GM11168 (cell line): ENCODE results near the gene MICAL2.

Experiments
- in situ Hi-C: fragments of 300-500 bp; cut with MboI; formaldehyde crosslinking; loops from one replicate; pipeline ENCODE4 v1.12.0; 2022; ENCODE audit warnings: low sequenced_read_pairs; ENCODE audit not compliant: unreplicated experiment

The MICAL2 gene, protein sequence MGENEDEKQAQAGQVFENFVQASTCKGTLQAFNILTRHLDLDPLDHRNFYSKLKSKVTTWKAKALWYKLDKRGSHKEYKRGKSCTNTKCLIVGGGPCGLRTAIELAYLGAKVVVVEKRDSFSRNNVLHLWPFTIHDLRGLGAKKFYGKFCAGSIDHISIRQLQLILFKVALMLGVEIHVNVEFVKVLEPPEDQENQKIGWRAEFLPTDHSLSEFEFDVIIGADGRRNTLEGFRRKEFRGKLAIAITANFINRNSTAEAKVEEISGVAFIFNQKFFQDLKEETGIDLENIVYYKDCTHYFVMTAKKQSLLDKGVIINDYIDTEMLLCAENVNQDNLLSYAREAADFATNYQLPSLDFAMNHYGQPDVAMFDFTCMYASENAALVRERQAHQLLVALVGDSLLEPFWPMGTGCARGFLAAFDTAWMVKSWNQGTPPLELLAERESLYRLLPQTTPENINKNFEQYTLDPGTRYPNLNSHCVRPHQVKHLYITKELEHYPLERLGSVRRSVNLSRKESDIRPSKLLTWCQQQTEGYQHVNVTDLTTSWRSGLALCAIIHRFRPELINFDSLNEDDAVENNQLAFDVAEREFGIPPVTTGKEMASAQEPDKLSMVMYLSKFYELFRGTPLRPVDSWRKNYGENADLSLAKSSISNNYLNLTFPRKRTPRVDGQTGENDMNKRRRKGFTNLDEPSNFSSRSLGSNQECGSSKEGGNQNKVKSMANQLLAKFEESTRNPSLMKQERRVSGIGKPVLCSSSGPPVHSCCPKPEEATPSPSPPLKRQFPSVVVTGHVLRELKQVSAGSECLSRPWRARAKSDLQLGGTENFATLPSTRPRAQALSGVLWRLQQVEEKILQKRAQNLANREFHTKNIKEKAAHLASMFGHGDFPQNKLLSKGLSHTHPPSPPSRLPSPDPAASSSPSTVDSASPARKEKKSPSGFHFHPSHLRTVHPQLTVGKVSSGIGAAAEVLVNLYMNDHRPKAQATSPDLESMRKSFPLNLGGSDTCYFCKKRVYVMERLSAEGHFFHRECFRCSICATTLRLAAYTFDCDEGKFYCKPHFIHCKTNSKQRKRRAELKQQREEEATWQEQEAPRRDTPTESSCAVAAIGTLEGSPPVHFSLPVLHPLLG

DNA sequence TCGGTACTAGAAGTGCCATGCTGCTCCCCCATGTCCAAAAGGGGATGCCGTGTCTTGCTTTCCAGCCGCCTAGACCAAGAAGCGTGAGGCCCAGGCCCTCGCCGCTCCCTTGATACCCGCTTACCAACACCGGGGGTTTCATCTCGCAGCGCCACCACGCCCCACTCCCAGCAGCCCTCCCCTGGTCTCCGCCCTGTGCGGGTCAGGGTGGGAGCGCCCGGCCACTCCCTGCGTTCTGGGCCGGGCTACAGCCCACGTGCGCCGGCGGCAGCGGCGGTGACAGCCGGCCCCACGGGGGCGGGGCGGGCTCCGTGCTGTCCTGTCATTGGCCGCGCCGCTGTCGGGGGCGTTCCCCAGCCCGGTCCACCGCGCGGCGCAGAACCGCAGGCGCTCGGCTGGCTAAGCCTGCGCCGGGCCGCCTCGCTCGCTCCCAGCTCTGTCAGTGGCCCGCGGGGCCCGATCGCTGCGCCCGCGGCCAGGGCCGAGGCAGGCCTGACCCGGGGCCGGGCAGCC, at the start of gene MICAL2:
MICAL2 (plus strand) TSS at position 390 of the 513 bp plus-strand sequence. CDS start 51,566 bp downstream, outside the sequence.
- in situ Hi-C loops, result no loop called here

DNA sequence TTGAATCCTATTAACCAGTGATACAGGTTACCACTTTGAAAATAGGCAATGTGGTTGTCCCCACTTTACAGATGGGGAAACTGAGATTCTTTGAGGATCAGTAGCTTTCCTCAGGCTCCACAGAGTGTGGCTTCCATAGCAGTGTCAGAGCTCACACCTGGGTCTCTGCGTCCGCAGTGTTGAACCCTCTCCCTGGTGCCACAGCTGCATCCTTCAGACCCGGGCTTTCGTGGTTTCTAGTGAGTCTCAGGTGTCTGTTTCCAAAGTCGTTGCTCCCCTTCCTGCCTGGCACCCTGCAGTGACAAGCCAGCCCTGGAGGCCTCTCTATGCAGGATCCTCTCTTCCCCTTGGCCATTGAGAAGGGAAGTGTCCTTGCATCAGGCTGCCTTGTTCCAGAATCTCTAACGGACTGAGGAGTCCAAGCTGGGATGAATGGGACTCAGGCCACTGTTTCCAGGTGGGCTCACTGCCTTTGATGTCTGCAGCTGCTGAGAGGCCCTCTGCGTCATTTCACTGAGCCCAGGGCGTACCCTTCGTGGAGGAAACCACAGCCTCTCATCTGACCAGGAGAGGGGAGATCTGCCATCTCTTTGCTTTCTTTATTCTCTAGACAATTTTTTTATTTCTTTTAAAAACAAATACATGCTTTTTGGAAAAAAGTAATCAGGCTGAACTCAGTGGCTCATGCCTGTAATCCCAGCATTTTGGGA, 48.4 kb upstream of the MICAL2 start:
- in situ Hi-C loops, result no loop called here

DNA sequence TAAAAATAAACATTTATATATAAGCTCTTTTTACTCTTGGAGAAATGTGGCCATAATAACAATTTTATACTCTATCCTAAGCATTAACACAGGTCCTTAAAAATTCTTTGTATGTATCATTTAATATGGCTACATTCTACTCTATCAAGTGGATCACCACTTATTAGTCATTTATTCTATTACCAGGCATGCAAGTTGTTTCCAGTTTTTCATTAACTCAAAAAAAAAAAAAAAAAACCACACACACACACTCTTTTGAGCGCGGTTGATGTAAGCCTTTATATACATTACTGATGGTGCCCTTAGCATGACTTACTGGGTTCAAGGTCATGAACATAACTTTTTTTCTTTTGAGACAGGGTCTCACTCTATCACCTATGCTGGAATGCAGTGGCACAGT, 47.1 kb upstream of the MICAL2 start:
- in situ Hi-C loops, result no loop called here

DNA sequence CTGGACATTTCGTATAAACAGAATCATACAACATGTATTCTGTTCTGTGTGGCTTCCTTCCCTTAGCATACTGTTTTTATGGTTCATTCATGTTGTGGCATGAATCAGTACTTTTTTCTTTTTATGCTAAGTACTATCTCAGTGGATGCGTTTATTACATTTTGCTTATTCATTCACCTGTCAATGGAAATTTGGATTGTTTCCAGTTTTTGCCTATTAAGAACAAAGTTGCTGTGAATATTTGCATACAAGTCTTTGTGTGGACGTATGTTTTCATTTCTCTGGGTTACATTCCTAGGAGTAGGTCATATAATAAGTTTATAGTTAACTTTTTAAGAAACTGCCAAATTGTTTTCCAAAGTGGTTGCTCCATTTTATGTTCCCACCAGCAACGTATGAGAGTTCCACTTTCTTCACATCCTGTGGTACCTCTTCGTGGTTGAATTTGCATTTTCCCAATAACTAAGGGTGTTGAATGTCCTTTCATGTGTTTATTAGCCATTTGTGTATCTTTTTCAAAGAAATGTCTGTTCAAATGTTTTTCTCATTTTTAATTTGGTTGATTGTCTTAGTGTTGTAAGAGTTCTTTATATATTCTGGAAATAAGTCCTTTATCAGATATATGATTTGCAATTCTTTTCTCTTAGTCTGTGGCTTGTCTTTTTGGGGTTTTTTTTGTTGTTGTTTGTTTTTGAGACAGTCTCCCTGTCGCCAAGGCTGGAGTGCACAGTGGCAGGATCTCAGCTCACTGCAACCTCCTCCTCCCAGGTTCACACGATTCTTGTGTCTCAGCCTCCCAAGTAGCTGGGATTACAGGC, 46.0 kb upstream of the MICAL2 start:
- in situ Hi-C loops, result no loop called here

DNA sequence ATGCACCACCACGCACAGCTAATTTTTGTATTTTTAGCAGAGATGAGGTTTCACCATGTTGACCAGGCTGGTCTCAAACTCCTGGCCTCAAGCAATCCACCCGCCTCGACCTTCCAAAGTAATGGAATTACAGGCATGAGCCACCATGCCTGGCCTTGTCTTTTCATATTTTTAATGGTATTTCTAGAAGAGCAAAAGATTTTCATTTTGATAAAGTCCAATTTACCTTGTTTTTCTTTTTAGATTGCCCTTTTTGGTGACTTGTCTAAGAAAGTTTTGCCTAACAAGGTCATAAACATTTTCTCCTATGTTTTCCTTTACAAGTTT, 45.5 kb upstream of the MICAL2 start:
- in situ Hi-C loops, result no loop called here

DNA sequence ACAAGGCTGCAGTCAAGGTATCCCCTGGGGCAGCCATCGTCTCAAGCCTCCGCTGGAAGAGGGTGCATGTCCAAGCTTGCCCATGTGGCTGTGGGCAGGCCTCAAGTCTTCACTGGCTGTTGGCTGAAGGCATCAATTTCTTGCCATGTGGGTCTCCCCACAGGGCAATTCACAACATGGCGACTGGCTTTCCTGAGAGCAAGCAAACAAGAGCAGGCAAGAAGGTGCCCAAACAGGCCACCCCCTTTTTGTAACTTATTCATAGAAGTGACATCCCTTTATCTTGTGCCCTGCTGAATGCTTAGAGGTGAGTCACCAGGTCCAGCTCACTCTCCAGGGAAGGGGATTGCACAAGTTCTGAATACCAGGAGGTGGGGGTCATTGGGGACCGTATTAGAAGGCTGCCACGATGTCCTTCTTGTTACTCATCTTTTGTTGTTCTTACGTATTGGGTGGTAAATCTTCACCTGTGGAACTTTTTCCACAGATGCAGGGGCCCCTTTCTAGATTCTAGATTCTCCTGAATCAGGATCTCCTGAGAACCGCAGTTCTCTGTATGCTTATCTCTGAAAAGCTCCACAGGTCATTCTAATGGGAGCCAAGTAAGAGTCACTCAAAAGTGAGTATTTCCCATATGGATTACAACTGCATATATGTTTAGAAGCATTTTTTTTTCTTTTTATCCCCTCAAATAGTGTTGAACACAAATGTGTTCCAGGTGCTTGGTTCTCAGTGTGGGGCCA, 44.2 kb upstream of the MICAL2 start:
- in situ Hi-C loops, result no loop called here

DNA sequence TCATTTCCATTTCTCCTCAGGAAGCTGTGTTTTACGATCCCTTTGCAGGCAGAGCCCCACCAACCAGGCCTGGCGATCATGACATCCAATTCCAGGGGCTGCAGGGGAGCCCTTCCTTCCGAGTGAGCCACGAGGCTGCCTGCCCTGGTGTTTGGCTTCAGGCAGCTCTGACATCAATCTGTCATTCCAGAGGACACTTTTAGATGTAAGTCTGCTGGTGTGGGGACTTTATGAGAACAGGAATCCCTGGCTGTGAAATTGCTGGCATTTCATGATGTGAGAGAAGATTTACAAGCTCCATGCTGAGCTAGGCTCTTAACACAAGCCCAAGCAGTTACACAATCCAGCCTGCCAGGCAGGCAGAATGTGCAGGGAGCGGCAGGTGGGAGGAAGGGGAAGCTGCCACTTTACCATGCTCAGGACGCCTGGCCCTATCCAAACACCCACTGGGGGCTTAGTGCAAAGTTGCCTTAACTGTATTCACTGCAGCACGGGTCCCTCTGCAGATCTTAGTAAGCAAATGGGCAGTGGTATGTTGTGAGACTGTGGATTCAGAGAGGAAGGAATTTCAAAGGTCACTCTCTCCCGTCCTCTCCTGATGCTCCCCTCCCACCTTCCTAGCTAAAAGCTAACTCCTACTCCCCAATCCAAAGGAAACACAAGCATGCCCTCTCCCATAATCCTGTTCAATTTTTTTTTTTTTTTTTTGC, 43.4 kb upstream of the MICAL2 start:
- in situ Hi-C loops, result no loop called here

DNA sequence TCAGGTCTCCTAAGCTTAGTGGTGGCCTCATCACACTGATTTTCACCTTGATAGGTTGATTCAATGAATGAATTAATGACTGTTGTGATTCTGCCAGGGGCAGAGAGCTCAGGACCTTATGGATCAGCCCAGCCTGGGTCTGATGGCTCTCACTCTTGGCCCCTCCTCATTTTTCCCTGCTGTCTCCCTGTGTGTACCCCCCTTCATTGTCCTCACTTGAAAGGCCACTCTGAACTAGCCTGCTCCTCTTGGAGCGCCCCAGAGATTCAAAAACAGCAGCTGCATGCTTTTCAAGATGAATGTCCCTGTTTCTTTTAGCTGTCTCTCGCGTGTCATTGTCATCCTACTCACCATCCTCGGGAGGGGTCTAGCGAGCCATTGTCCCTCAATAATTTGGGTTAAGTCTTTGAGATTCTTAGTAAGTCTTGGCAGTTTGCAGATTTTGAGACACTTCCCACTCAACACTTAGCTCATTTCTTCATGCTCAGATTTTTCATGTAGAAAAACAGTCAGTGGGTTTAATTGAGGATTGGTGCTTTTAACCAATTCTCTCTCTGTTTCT, 42.5 kb upstream of the MICAL2 start:
- in situ Hi-C loops, result no loop called here

DNA sequence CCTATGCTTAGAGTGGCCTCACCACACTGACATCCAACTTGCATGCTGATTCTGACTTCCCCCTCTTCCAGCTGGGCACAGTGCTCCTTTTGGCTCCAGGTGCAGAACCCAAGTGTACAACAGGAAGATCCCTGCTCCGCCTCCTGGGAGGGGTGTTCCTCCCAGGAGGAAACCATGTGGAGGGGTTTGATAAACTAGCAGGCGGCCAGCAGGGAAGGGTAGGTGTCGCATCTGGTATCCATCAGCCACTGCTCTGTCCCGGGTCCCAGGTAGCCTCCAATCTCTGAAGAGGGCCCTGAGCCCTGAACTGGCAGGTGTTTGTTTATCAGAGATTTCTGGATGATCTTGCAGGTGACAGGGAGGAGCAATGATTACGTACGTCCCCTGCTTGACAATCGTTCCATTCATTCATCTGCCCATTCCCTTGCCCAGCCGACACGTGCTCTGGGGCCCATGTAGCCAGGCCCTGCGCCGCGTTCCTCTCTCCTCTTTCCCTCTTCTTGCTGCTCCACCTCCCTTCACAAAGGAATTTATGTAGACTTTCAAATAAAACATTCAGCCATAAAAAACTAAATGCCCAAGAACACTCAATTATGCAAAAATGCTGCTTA, 41.2 kb upstream of the MICAL2 start:
- in situ Hi-C loops, result no loop called here

DNA sequence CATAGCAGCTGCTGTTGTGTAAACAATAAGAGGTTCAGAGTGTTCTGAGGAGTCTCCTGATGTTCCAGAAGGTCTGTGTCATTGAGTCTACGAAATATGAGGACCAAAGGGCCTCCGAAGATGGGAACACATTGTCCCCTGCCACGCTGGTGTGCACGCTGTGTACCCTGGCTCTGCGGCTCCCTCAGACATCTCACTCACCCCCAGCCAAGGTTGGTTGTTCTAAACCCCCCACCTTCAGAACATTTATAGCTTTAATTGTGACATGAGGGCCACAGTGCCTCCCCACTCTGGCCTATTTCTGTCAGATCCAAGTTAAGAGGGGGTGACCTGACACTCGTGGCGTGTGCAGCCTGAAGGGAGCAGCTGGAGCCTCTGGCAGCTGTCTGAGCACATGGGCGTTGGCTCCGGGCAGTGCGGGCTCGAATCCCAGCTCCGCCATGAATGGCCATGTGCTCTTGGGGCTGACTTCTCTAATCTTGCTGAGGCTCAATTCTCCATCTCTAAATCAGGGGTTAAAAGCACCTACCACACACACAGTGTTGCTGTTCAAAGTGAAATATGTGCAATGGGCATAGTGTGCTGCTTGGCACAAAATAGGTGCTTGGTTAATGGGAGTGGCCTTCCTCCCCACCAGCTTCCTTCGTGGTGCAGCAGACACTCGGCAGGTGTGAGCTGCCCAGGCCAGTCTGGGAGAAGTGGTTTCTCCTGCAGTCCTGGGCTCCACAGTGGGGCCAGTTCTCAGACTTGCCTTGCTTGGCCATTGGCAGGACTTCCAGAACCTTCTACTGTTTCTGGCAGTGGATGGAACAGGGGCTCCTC, 39.7 kb upstream of the MICAL2 start:
- in situ Hi-C loops, result no loop called here

DNA sequence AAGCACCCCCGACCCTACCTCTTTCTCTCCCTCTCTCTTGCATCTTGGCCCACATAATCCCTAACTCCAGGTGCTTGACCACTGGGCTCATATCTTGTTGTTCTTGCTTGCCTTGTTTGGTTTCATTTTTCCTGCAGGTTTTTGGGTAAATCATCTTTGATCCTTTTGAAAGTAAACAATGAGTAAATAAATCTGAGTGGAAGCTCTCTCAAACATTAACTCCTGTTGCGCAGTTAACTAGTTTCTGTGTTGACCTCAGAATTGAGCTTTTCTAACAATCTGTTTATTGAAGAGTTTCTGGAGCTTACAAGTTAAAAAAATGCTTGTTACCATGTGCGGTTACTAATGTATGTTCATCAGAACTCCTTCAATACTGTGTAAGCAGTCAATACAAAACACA, 38.8 kb upstream of the MICAL2 start:
- in situ Hi-C loops, result no loop called here

DNA sequence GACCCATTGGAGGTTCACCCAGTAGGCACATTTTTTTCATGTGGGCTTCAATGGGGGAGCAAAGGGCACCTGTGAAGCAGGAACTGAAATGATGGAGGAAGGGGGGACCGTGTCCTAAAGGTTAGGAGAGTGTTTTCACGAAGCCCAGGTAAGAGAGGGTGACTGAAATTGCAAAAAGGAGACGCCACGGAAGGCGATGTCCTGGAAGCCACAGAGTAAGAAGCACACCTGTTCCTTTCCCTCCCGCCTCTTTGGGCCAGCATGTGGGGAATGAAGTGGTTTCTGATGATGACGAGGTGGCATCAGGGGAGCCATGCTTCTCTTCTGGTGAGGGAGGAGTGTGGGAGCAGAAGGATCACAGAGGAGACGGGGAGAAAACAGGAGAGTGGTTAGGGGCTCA, 37.0 kb upstream of the MICAL2 start:
- in situ Hi-C loops, result no loop called here

DNA sequence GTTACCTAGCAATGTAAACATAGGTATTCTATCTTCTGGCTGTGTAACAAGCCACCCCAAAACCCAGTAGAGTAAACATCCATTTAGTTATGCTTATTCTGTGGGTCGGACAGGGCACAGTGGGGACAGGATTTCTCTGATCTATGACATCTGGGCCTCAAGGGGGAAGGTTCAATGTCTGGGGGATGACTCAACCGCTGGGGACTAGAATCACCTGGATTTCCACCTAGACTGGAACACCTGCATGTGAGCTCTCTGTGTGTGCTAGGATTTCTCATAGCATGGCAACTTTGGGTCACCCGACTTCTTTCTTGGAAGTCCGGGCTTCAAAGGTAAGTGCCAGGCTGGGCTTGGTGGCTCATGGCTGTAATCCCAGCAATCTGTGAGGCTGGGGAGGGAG, 36.5 kb upstream of the MICAL2 start:
- in situ Hi-C loops, result no loop called here

DNA sequence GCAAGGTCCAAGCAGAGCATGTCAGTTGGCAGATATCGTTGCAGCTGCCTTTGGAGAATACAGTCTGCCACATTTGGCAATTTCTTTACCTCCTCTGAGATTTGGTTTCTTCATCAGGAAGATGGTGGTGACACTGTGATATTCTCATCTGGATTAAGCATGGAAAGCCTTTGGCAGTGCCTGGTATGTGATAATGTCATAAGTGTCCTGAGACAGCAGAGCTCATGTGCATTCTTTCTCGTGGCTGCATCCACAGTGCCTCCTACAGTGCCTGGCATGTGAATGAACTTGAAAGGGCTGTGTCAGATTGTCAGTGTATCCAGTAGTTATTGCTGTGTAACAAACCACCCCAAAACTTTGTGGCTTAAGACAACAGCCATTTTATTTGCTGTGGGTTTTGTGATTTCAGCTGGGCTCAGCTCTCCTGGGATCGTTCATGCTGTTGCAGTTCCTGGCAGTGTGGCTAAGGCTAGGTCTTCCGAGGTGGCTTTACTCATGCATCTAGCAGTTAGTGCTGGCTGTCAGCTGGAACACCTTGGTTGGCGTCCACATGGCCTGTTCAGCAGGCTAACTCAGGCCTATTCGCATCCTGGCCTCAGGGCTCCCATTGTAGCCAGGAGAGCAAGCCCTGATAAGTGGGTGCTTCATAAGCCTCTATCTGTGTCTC, 35.7 kb upstream of the MICAL2 start:
- in situ Hi-C loops, result no loop called here

DNA sequence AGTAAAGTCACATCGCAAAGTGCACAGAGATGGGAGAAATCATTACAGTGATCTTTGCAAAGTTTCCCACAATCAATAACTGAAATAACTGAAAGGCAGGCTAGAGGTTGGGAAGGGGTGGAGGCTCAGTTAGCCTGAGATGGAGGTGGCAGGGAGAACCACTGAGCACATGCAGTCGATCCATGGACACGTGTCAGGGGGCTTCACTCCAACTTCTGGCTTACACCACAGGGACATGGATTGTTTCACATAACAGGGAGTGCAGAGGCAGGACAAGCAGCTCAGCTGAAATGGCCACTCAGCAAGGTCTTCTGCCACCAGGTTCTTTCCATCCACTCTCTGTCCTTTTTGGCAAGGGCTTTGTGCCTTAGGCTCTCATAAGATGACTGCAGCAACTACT, 35.1 kb upstream of the MICAL2 start:
- in situ Hi-C loops, result no loop called here
